SK-N-MC (cell line): ENCODE data around the gene NXPE3.

ENCODE experiments used
- EZH2 ChIP-seq: fragments of 200-600 bp; sonication (generic); IDR thresholded peaks from one replicate; pipeline ENCODE4 v1.6.1; 2017; ENCODE audit warnings: antibody characterized with exemption
- POLR2AphosphoS5 ChIP-seq: IDR thresholded peaks from 2 replicates; pipeline ENCODE4 v1.6.1; 2012; ENCODE audit warnings: mild to moderate bottlenecking, low read depth, low read length, borderline replicate concordance

DNA sequence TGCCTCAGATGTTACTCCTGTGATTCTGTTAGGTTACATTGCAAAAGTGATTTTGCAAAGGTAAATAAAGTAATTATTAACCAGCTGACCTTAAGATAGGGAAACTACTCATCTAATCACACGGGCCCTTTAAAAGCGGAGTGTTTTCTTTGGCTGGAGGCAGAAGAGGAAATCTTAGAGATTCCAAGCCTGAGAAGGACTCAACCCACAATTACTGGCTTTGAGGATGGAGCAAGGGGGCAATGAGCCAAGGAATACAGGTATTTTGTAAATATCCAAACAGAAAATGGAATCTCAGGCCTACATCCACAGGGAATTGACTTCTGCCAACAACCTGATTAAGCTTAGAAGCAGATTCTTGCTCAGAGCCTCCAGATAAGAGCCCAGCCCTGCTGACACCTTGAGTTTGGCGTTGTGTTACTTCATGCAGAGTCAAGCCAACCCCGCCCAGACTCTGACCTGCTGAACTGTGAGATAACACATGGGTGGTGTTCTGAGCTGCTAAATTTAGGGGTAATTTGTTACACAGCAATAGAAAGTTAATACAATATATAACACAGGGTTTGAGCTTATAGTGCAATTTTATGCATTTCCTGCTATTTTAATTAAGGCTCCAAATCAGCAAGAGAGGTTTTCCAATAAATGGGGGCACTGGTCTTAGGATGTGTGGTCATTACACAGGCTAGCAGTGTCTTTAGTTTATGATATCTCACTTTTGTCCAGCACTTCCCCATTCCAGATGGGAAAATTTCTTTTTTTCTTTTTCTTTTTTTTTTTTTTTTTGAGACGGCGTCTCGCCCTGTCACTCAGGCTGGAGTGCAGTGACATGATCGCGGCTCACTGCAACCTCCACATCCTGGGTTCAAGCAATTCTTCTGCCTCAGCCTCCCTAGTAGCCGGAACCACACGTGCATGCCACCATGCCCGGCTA, 89.8 kb downstream of the NXPE3 start:
- TF ChIP-seq POLR2AphosphoS5, result no peak
- TF ChIP-seq EZH2, result no peak
